Stimulated activated CD8-positive, alpha-beta memory T cell treated with anti-CD3 and anti-CD28 coated beads, Interleukin-15, amount 100 ng/mL, for 1 hour (primary cell): Measurements from ENCODE around the gene DUSP15.
"Not testable (repeated sequence)": the region's sequence is repeated elsewhere in the genome, so short reads cannot be mapped to it uniquely, and the experiment has no call there.

ENCODE experiments used
- DNase-seq: peaks from one replicate; pipeline ENCODE4 v3.0.0-alpha.2; 2020; ENCODE audit warnings: low read depth

DUSP15 gene

GRCh38 chr20:31822421-31823330 lies 47.7 kb downstream of the DUSP15 start:
- DNase-seq, result peak; percentile 66

- DNase-seq, result no peak
Measured at GRCh38 chr20:31821427-31821826, 48.9 kb downstream of the DUSP15 start.

GRCh38 chr20:31820228-31820627 lies 50.1 kb downstream of the DUSP15 start:
- DNase-seq, result no peak

GRCh38 chr20:31819083-31819784 lies 51.1 kb downstream of the DUSP15 start, which contains the start of gene MYLK2:
TSS of gene MYLK2 (plus strand) at chr20:31819356. CDS start at chr20:31819581, 225 bp downstream.
- no peak for DNase-seq

GRCh38 chr20:31818376-31818908 lies 51.9 kb downstream of the DUSP15 start:
- no peak for DNase-seq

- DNase-seq, result no peak
Measured at GRCh38 chr20:31817461-31817860, 52.9 kb downstream of the DUSP15 start.

GRCh38 chr20:31816221-31816620 lies 54.1 kb downstream of the DUSP15 start:
- no peak for DNase-seq

GRCh38 chr20:31815408-31816188 lies 54.7 kb downstream of the DUSP15 start:
- DNase-seq, result no peak

GRCh38 chr20:31814142-31814541 lies 56.2 kb downstream of the DUSP15 start:
- not testable (repeated sequence) for DNase-seq

GRCh38 chr20:31813611-31814010 lies 56.7 kb downstream of the DUSP15 start:
- DNase-seq, result no peak

GRCh38 chr20:31811796-31812728 lies 58.3 kb downstream of the DUSP15 start:
- DNase-seq, result no peak

- no peak for DNase-seq
Measured at GRCh38 chr20:31811198-31811597, 59.1 kb downstream of the DUSP15 start.
